ENCODE measurements around the gene CA11. TPM values are rescaled to one million over a fixed set of nuclear protein-coding genes. Genes with fewer than 3 reads are reported as not detected.

Gene CA11
- total and polyA plus RNA-seq, 9 of the 15 experiments (the other 6 are each of a cell fraction or from before 2014, with no cell fraction given): 2.9 to 19.9 (median 8.3) TPM

DNA sequence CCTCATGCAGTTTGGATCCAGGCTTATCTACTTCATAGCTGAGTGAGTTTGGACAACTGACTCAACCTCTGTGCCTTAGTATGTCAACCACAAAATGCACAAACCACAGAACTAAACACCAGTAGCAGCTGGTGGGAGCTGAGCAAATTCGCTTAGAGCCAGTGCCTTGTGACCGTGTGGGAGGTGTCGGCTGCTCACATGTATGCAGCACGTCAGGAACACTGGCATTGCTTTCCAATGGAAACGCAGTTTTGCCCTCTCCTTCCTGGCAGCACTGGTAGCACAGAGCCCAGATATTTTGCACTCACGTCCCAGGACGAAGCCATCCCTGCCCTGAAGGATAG is 35.1 kb upstream of the CA11 start (continued):
- TF ChIP-seq U2AF1 (optimal IDR thresholded peaks at IDR 0.05; ENCODE audit: low read depth, low read length) (no peak), ILF3 (IDR thresholded peaks at IDR 0.05; ENCODE audit: borderline replicate concordance) (no peak), GTF3C2 (IDR thresholded peaks at IDR 0.05; ENCODE audit: borderline replicate concordance, extremely low read depth, insufficient read length) (no peak), HMGXB4 (CRISPR knock-in tag; IDR thresholded peaks at IDR 0.05) (no peak), RFX7 (CRISPR knock-in tag; IDR thresholded peaks at IDR 0.05) (no peak), GTF2E2 (tag; IDR thresholded peaks at IDR 0.05) (no peak), ZNF830 (CRISPR knock-in tag; IDR thresholded peaks at IDR 0.05) (no peak), MEF2D (tag; conservative IDR thresholded peaks at IDR 0.05; ENCODE audit: low read depth) (no peak), GABPB1 (CRISPR knock-in tag; IDR thresholded peaks at IDR 0.05) (no peak), KDM1A (IDR thresholded peaks at IDR 0.05) (peak; percentile 66 to 68), ZNF121 (CRISPR knock-in tag; conservative IDR thresholded peaks at IDR 0.05) (peak; percentile 35; the same call in 1 of the 2 replicates), MEIS2 (IDR thresholded peaks at IDR 0.05; ENCODE audit: partially characterized antibody) (no peak), ZNF124 (CRISPR knock-in tag; IDR thresholded peaks at IDR 0.05) (no peak), ZNF445 (CRISPR knock-in tag; IDR thresholded peaks at IDR 0.05; ENCODE audit: low read depth) (no peak)
- TF ChIP-seq, protein P1, sequence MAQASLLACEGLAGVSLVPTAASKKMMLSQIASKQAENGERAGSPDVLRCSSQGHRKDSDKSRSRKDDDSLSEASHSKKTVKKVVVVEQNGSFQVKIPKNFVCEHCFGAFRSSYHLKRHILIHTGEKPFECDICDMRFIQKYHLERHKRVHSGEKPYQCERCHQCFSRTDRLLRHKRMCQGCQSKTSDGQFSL (CRISPR knock-in tag; IDR thresholded peaks at IDR 0.05): no peak
- TF ChIP-seq, protein P1 (tag; IDR thresholded peaks at IDR 0.05): no peak
- TF ChIP-seq, protein P2, sequence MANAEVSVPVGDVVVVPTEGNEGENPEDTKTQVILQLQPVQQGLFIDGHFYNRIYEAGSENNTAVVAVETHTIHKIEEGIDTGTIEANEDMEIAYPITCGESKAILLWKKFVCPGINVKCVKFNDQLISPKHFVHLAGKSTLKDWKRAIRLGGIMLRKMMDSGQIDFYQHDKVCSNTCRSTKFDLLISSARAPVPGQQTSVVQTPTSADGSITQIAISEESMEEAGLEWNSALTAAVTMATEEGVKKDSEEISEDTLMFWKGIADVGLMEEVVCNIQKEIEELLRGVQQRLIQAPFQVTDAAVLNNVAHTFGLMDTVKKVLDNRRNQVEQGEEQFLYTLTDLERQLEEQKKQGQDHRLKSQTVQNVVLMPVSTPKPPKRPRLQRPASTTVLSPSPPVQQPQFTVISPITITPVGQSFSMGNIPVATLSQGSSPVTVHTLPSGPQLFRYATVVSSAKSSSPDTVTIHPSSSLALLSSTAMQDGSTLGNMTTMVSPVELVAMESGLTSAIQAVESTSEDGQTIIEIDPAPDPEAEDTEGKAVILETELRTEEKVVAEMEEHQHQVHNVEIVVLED (CRISPR knock-in tag; IDR thresholded peaks at IDR 0.05): no peak
- TF ChIP-seq, protein P3, sequence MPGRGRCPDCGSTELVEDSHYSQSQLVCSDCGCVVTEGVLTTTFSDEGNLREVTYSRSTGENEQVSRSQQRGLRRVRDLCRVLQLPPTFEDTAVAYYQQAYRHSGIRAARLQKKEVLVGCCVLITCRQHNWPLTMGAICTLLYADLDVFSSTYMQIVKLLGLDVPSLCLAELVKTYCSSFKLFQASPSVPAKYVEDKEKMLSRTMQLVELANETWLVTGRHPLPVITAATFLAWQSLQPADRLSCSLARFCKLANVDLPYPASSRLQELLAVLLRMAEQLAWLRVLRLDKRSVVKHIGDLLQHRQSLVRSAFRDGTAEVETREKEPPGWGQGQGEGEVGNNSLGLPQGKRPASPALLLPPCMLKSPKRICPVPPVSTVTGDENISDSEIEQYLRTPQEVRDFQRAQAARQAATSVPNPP (IDR thresholded peaks at IDR 0.05; ENCODE audit: borderline replicate concordance, insufficient read depth, insufficient read length): no peak
- TF ChIP-seq, protein P4, sequence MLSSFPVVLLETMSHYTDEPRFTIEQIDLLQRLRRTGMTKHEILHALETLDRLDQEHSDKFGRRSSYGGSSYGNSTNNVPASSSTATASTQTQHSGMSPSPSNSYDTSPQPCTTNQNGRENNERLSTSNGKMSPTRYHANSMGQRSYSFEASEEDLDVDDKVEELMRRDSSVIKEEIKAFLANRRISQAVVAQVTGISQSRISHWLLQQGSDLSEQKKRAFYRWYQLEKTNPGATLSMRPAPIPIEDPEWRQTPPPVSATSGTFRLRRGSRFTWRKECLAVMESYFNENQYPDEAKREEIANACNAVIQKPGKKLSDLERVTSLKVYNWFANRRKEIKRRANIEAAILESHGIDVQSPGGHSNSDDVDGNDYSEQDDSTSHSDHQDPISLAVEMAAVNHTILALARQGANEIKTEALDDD (IDR thresholded peaks at IDR 0.05): peak; percentile 91

Measured in K562 (cell line).